Activated CD8-positive, alpha-beta T cell treated with anti-CD3 and anti-CD28 coated beads for 36 hours (primary cell): ENCODE measurements around the gene GCC1. TPM values are rescaled to one million over a fixed set of nuclear protein-coding genes. Genes with fewer than 3 reads are reported as not detected.
A peak's percentile ranks its signal among the peaks of the same experiment; 100 is the strongest.

Experiments
- ATAC-seq: fragments of 200-7000 bp; cut with Tn5 transposase; one replicate; pipeline ENCODE4 v1.10.0; 2021; ENCODE audit warnings: mild to moderate bottlenecking, moderate library complexity
- CTCF ChIA-PET: fragments of 350-600 bp; sonication (Branson Sonifier 250); formaldehyde crosslinking; loops from one replicate; lab custom pipeline; 2021; ENCODE audit warnings: antibody characterized with exemption; lab: Charles Lee
- POLR2A ChIA-PET: fragments of 350-600 bp; sonication (Branson Sonifier 250); formaldehyde crosslinking; loops from one replicate; lab custom pipeline; 2021; ENCODE audit warnings: antibody characterized with exemption; lab: Charles Lee
- DNase-seq: peaks from one replicate; pipeline ENCODE4 v3.0.0-alpha.2; 2020
- H3K27ac Mint-ChIP-seq: one replicate; pipeline ENCODE4 v1.8.0; 2021; ENCODE audit warnings: mild to moderate bottlenecking, mixed read lengths
- H3K27me3 Mint-ChIP-seq: one replicate; pipeline ENCODE4 v1.8.0; 2021; ENCODE audit warnings: mixed read lengths
- H3K36me3 Mint-ChIP-seq: one replicate; pipeline ENCODE4 v1.8.0; 2021; ENCODE audit warnings: low read depth, mixed read lengths
- H3K4me1 Mint-ChIP-seq: one replicate; pipeline ENCODE4 v1.8.0; 2021; ENCODE audit warnings: low read depth, mixed read lengths
- H3K4me3 Mint-ChIP-seq: one replicate; pipeline ENCODE4 v1.8.0; 2021; ENCODE audit warnings: mild to moderate bottlenecking, moderate library complexity, mixed read lengths
- H3K9me3 Mint-ChIP-seq: one replicate; pipeline ENCODE4 v1.8.0; 2021; ENCODE audit warnings: mixed read lengths
- intact Hi-C: fragments of 100-400 bp; cut with micrococcal nuclease; formaldehyde crosslinking; loops from one replicate; pipeline ENCODE4 v1.10.0; 2022
- total RNA-seq, 2 experiments: library from RNA; stranded (reverse); gene quantifications; one replicate each; pipeline ENCODE4 v1.2.3, GENCODE V29; 2021
- TF ChIP-seq, protein P1 (sequence below): fragments of 200-600 bp; IDR thresholded peaks from one replicate; pipeline ENCODE4 v1.8.0; 2022; ENCODE audit warnings: antibody characterized with exemption, mild to moderate bottlenecking

GCC1 gene
- total RNA-seq, 2 experiments from 2014 or later = 12.4 to 12.5 TPM

DNA sequence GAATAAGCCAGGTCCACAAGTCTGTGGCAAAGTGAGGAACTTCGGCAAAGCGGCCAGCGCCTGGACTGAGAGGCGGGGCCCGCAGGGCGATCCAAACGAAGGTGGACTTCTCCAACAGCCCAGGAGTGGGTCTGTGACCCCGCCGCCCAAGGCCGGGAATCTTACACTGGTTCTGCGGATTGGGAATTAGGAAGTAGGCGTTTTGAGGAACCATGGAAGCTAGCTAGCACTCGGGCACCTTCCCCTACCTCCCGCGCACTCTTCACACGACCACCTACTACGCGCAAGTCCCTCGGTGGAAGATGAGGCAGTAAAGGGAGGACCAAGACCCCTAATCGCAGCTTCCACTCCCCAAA, 2.2 kb upstream of the GCC1 start:
- Mint-ChIP-seq H3K4me1 (peaks cover 49% of the 10 kb centered on the region), H3K9me3 (no peaks in the 10 kb centered on the region), H3K27ac (no peak overlapping the region), H3K36me3 (peaks cover 25% of the 10 kb centered on the region), H3K27me3 (no peaks in the 10 kb centered on the region), H3K4me3 (peak overlapping the region; percentile 64)
- ChIA-PET POLR2A (no interaction called here), CTCF (no interaction called here)
- TF ChIP-seq, protein P1, sequence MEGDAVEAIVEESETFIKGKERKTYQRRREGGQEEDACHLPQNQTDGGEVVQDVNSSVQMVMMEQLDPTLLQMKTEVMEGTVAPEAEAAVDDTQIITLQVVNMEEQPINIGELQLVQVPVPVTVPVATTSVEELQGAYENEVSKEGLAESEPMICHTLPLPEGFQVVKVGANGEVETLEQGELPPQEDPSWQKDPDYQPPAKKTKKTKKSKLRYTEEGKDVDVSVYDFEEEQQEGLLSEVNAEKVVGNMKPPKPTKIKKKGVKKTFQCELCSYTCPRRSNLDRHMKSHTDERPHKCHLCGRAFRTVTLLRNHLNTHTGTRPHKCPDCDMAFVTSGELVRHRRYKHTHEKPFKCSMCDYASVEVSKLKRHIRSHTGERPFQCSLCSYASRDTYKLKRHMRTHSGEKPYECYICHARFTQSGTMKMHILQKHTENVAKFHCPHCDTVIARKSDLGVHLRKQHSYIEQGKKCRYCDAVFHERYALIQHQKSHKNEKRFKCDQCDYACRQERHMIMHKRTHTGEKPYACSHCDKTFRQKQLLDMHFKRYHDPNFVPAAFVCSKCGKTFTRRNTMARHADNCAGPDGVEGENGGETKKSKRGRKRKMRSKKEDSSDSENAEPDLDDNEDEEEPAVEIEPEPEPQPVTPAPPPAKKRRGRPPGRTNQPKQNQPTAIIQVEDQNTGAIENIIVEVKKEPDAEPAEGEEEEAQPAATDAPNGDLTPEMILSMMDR = no peak
- ATAC-seq = no peak
- DNase-seq = no peak
- intact Hi-C loops = no loop called here

DNA sequence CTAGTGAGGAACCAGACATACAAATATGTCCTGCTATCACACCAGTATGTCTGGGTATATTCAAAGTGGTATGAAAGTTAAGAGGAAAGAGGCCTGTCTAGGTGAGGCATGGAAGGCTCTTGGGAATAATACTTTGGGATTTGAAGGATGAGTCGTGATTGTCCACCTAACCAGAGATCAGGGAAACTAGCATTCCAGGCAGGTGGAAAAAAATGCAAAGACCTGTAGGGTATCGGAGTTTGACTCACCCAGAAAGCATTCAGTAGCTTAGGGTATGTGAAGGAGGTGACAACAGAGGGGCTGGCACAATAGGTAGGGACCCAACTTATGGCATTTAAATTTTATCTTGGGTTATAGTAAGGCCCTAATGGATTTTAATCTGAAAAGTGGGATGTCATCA, 950 bp upstream of the GCC1 start:
- Mint-ChIP-seq H3K9me3 (no peaks in the 10 kb centered on the region), H3K36me3 (peaks cover 27% of the 10 kb centered on the region), H3K4me3 (no peak overlapping the region), H3K4me1 (peaks cover 56% of the 10 kb centered on the region), H3K27me3 (no peaks in the 10 kb centered on the region), H3K27ac (no peak overlapping the region)
- POLR2A ChIA-PET = interaction anchor here (1.0 to 1.9 kb wide), 4 partner anchors 52 to 195 kb away, joined by 3 to 11 read pairs (median 4); partner anchors contain the start of gene SND1
- intact Hi-C loops = no loop called here
- TF ChIP-seq, protein P1 = no peak
- DNase-seq (no peak), ATAC-seq (no peak)
- CTCF ChIA-PET = interaction anchor here (0.9 to 1.3 kb wide), 2 partner anchors 19 to 549 kb away, joined by 3 read pairs; no protein-coding TSS in a partner anchor

GRCh38 chr7:127584648-127585043, 750 bp downstream of the GCC1 start:
- no peak for DNase-seq
- H3K4me1 Mint-ChIP-seq = peaks cover 56% of the 10 kb centered on the region

DNA sequence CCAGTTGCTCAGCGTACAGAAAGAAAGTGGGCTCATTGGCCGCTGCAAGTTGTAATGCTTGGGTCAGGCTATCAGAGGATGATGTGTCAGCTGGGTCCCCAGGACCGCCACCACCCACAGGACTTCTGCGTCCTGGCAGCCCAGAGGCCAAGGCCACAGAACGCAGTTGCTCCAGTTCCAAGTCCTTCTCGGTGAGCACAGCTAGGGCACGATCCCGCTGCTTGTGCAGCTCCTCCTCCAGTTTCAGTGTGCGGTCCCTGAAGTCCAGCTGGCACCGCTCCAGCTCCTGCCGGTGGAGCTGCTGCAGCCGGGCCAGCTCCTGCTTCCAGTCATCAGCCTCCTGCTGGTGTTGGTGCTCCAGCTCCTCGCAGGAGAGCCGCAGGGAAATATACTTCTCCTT, 3.0 kb downstream of the GCC1 start:
- intact Hi-C loops = no loop called here
- ChIA-PET CTCF (interaction anchor here (2.5 kb wide), 1 partner anchor 47 kb away, joined by 10 read pairs; no protein-coding TSS in a partner anchor), POLR2A (no interaction called here)
- H3K36me3 Mint-ChIP-seq = peaks cover 26% of the 10 kb centered on the region
- no peak overlapping the region for H3K4me3 Mint-ChIP-seq
- ATAC-seq (no peak), DNase-seq (no peak)
- H3K9me3 Mint-ChIP-seq = no peaks in the 10 kb centered on the region
- peaks cover 53% of the 10 kb centered on the region for H3K4me1 Mint-ChIP-seq
- no peaks in the 10 kb centered on the region for H3K27me3 Mint-ChIP-seq
- no peak overlapping the region for H3K27ac Mint-ChIP-seq
- TF ChIP-seq, protein P1 = no peak

More at GRCh38 chr7:127584648-127585043, 750 bp downstream of the GCC1 start:
- H3K27ac Mint-ChIP-seq = peak overlapping the region; percentile 87
- peaks cover 22% of the 10 kb centered on the region for H3K36me3 Mint-ChIP-seq
- peak overlapping the region; percentile 87 for H3K4me3 Mint-ChIP-seq
- no peak for ATAC-seq
- H3K27me3 Mint-ChIP-seq = no peaks in the 10 kb centered on the region
- H3K9me3 Mint-ChIP-seq = no peaks in the 10 kb centered on the region
- intact Hi-C loops = no loop called here
- TF ChIP-seq, protein P1 = no peak
- POLR2A ChIA-PET = interaction anchor here (0.6 to 1.9 kb wide), 2 partner anchors 67 to 448 kb away, joined by 4 to 11 read pairs; partner anchors contain the start of gene SND1
- CTCF ChIA-PET = interaction anchor here (1.1 to 2.5 kb wide), 5 partner anchors 44 to 625 kb away, joined by 3 to 10 read pairs (median 3); no protein-coding TSS in a partner anchor

- Mint-ChIP-seq H3K27me3 (no peaks in the 10 kb centered on the region), H3K4me1 (peaks cover 53% of the 10 kb centered on the region), H3K27ac (no peak overlapping the region), H3K9me3 (no peaks in the 10 kb centered on the region), H3K36me3 (peaks cover 26% of the 10 kb centered on the region), H3K4me3 (no peak overlapping the region)
- intact Hi-C loops = no loop called here
- ChIA-PET POLR2A (no interaction called here), CTCF (interaction anchor here (0.9 to 1.2 kb wide), 3 partner anchors 47 to 555 kb away, joined by 3 to 4 read pairs (median 3); no protein-coding TSS in a partner anchor)
- ATAC-seq (no peak), DNase-seq (no peak)
- TF ChIP-seq, protein P1 = no peak
Observed at GRCh38 chr7:127581716-127582115, 3.7 kb downstream of the GCC1 start.
